IPS-18c (cell line): Measurements from ENCODE around the gene TTC3.
"Not testable (repeated sequence)": the region's sequence is repeated elsewhere in the genome, so short reads cannot be mapped to it uniquely, and the experiment has no call there.

ENCODE experiments used
- H3K4me3 ChIP-seq: 2 replicates; pipeline ENCODE4 v1.7.0; 2013; ENCODE audit warnings: low read depth, mild to moderate bottlenecking, low read length, moderate library complexity; ENCODE audit not compliant: insufficient read depth
- H3K9me3 ChIP-seq: one replicate; pipeline ENCODE4 v1.6.1; 2013; ENCODE audit warnings: mild to moderate bottlenecking, low read length, moderate library complexity; ENCODE audit not compliant: control insufficient read depth, insufficient read depth

TTC3 gene

GRCh38 chr21:37079211-37079824 lies 6.3 kb downstream of the TTC3 start:
- Histone ChIP-seq H3K9me3 (no peaks in the 10 kb centered on the region), H3K4me3 (no peak overlapping the region)

GRCh38 chr21:37082375-37082774 lies 9.3 kb downstream of the TTC3 start:
- Histone ChIP-seq H3K4me3 (no peak overlapping the region), H3K9me3 (no peaks in the 10 kb centered on the region)

- no peak overlapping the region for H3K4me3 ChIP-seq
- H3K9me3 ChIP-seq = no peaks in the 10 kb centered on the region
Observed at GRCh38 chr21:37082856-37083528, 9.9 kb downstream of the TTC3 start.

GRCh38 chr21:37085726-37086125 lies 12.7 kb downstream of the TTC3 start:
- Histone ChIP-seq H3K9me3 (no peaks in the 10 kb centered on the region), H3K4me3 (no peak overlapping the region)

GRCh38 chr21:37087188-37087587 lies 14.1 kb downstream of the TTC3 start:
- no peak overlapping the region for H3K4me3 ChIP-seq
- no peaks in the 10 kb centered on the region for H3K9me3 ChIP-seq

DNA sequence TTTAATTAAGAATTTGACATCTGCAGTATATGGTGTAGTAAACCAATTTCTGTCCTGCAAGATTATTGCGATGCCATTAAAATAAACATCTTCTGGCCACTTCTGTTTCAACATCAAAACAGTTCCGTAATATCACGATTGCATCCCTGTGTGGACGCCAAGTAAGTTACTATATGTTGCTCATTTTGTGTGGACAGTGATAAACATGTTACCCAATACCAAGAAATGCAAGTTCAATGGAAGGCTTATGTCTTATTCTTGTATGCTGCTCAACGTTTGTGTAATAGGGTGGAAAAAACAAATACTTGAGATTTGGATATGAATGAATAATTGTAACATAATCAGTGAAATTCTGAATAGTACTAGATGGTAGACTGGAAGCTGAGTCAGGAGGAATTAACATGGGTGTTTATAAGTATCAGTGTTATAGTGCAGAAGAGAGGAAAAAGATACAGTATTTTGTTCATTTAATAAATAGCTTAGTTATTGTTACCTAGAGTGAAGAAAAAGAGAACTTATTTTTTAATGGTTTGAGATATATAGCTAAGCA lies 15.2 kb downstream of the TTC3 start:
- Histone ChIP-seq H3K9me3 (no peaks in the 10 kb centered on the region), H3K4me3 (no peak overlapping the region)

GRCh38 chr21:37093977-37094376 lies 20.9 kb downstream of the TTC3 start:
- Histone ChIP-seq H3K4me3 (no peak overlapping the region), H3K9me3 (no peaks in the 10 kb centered on the region)

- Histone ChIP-seq H3K4me3 (no peak overlapping the region), H3K9me3 (no peaks in the 10 kb centered on the region)
Observed at GRCh38 chr21:37095821-37096220, 22.8 kb downstream of the TTC3 start.

DNA sequence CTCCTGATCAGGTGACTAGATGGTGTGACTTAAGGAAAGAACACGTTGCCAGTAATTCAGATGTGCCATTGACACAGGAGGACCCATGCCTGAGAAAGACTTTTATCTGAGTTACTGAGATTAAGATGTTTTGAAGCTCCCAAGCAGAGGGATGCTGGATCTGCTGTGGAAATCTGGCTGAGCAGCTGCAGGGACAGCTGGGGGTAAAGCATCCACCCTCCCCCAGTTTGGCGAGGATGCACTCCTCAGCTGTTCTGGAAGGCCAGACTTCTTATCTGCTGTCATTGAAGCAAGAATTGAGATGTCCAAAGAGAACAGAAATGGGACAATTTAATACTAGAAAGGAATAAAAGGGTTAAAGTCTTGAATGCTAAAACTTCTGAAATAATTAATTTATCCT lies 25.7 kb downstream of the TTC3 start:
- Histone ChIP-seq H3K9me3 (no peaks in the 10 kb centered on the region), H3K4me3 (no peak overlapping the region)

DNA sequence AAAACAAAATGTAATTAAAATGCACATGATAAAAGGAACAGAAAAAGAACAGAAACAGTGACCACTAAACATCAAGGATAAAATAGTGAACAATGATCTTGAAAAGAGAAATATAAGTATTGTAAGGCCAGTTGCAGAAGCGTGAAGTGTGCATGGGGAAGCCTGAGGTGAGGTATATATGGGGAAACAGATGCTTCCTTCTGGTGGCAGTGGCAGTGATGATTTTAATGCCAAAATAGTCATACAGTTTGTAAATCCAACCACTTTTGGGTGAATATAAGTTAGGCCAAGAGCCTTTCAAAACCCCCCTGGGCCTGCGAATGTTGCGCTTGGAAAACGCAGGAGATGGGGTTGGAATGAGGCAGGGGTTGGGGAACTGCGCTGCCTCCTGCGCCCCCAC lies 27.3 kb downstream of the TTC3 start:
- Histone ChIP-seq H3K4me3 (no peak overlapping the region), H3K9me3 (no peaks in the 10 kb centered on the region)

DNA sequence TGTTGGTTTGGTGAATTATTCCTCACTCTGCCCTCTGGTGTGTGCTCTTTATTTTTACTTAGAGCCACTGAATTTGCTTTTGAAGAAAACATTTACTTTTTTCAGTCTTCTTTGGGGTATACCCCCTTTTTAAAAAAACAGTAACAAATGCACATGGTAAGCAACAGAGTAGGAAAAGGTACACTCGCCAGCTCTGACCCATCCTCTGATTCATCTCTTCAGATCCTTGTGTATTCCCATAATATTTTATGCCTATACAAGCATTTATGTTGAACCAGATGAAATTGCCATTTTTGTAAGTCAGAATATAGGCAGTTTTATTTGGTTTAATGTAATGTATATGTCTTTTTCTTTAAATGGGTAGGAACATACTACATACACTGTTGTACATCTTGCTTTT lies 28.3 kb downstream of the TTC3 start:
- Histone ChIP-seq H3K4me3 (no peak overlapping the region), H3K9me3 (no peaks in the 10 kb centered on the region)

GRCh38 chr21:37102746-37103145 lies 29.7 kb downstream of the TTC3 start:
- not testable (repeated sequence) for H3K9me3 ChIP-seq, H3K4me3 ChIP-seq

GRCh38 chr21:37106998-37107397 lies 33.9 kb downstream of the TTC3 start:
- Histone ChIP-seq H3K4me3 (no peak overlapping the region), H3K9me3 (peaks cover 3% of the 10 kb centered on the region)

DNA sequence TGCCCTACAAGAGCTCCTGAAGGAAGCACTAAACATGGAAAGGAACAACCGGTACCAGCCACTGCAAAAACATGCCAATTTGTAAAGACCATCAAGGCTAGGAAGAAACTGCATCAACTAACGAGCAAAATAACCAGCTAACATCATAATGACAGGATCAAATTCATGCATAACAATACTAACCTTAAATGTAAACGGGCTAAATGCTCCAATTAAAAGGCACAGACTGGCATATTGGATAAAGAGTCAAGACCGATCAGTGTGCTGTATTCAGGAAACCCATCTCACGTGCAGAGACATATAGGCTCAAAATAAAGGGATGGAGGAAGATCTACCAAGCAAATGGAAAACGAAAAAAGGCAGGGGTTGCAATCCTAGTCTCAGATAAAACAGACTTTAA lies 38.0 kb downstream of the TTC3 start:
- not testable (repeated sequence) for H3K4me3 ChIP-seq, H3K9me3 ChIP-seq

DNA sequence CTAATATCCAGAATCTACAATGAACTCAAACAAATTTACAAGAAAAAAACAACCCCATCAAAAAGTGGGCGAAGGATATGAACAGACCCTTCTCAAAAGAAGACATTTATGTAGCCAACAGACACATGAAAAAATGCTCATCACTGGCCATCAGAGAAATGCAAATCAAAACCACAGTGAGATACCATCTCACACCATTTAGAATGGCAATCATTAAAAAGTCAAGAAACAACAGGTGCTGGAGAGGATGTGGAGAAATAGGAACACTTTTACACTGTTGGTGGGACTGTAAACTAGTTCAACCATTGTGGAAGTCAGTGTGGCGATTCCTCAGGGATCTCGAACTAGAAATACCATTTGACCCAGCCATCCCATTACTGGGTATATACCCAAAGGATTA lies 41.2 kb downstream of the TTC3 start:
- not testable (repeated sequence) for H3K9me3 ChIP-seq, H3K4me3 ChIP-seq

DNA sequence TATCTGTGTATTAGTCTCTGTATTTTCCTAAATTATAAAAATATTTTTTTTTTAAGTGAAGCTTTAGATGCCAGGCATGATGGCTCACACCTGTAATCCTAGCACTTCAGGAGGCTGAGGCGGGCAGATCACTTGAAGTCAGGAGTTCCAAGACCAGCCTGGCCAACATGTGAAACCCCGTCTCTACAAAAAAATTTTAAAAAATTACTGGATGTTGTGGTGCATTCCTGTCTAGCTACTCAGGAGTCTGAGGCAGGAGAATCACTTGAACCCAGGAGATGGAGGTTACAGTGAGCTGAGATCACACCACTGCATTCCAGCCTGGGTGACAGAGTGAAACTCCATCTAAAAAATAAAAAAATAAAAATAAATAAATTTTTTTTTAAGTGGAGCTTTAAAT lies 43.4 kb downstream of the TTC3 start:
- not testable (repeated sequence) for H3K9me3 ChIP-seq, H3K4me3 ChIP-seq

DNA sequence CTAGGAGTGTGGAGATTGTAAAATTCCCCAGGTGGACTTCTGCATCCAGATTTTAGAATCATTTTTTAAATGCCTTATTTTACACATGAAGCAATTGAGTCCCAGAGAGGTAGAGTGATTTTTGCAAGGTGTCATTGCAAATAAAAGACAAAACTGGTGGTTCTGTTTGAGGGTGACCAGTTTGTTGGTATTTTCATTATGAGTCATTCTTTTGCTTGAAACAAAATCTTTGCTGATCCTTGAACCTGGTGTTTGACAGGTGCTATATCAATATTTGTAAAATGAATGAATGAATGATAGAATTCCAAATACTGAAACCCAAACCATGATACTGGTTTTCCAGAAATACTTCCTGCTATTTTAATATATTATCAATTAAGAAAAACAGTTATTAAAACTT lies 44.1 kb downstream of the TTC3 start:
- Histone ChIP-seq H3K9me3 (no peaks in the 10 kb centered on the region), H3K4me3 (no peak overlapping the region)

DNA sequence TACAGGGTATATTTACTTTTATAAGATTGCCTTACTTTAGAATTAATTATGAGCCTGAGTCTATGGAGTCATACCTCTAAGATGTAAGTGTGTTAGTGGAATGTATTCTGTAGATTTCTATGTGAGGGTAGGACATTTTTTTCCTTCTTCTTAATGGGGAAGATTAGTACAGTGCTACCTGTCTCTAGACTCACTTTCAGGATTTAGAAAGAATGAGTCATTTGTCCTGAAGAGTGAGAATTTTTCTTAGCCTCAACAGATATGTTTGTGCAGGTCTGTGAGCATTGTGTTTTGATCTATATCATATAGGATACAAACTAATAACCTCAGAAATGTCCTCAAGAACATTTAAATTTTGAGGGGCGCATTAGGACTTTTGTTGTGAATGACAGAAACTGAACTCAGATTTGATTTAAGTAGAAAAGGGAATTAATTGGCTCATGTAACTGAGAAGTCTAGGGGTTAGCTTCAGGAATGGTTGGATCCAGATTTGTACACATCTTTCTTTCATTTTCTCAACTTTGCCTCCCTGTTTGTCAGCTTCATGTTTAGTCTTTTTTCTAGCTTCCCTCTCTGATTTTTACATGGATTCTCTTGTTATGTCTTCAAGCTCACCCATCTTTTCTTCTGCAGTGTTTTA lies 45.3 kb downstream of the TTC3 start:
- Histone ChIP-seq H3K9me3 (no peaks in the 10 kb centered on the region), H3K4me3 (no peak overlapping the region)
